DMS 273 (cell line): ENCODE data around the gene NACC1.

Experiments used
- DNase-seq: peaks from one replicate; lab custom pipeline; 2025; ENCODE audit not compliant: unreplicated experiment; lab: John Stamatoyannopoulos, UW

The NACC1 gene

DNA sequence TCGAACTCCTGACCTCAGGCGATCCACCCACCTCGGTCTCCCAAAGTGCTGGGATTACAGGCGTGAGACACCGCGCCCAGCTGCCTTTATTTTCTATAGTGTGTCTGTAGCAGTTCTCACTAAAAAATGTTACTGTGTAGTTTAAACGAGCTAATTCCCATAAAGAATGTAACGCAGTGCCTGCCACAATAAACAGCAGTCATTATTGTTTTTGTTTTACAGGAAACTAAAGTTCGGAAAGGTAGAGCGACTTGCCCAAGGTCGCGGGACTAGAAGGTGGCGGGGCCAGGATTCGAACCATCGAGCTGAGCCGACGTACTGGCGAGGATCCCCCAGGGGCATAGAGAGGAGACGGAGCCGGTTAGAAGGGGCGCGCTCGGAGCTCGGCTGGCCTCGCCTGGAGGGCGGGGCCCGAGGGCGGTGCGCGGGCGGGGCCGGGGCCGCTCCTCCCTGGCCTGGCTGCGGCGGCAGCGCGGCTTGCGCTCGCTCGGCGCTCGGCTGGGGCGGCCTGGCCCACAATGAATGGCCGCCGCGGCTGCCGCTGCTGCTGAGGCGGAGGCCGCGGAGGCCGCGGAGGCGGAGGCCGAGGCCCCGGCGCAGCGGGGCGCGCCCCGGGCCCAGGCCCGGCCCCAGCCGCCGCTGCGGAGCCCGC lies at the start of gene NACC1:
Gene NACC1, plus strand, starts transcription at position 493 of the 652 bp plus-strand sequence. CDS start 16,944 bp downstream, outside the sequence.
- peak; percentile 97 for DNase-seq

DNA sequence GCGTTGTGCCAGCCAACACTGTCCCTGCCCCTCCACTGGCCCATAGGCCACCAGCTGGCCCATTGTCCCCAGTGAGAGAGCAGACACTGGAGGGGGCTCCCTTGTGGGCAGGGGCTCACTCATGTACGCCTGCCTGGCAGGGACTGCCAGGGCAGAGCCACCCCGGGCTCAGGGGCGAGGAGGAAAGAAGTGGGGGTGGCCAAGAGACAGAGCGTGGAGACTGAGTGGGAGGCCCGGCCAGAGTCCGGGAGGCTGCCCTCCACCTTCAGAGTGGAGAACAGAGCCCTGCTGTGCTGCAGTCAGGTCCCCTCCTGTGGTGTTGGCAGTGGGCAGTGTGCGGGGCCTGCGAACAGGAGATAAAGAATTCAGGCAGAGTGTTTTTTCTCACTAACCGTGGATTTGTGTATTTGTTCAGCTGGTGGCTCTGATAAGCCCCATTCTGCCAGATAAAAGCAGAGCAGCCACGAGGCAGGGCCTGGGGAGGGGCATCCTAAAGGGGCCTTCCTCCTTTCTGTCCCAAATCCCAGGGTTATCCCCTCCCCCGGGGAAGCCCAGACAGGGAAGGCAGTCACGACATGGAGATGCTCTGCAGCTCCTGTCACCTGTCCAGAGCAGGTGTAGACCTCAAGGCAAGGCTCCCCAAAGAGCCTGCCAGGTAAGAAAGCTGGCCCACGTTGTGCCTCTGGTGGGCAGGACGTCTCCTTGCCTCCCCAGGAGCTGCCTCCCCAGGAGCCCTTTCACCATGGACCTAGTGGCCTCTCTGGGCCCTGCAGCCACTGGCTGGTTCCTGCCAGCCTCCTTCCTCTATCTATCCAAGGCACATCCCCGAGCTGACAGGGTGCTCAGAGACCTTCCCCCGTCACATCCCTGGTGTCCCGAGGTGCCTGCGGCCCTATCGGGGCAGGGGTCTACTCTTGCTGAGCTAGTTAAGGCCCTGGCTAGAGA lies 48.4 kb upstream of the NACC1 start:
- DNase-seq = no peak

DNA sequence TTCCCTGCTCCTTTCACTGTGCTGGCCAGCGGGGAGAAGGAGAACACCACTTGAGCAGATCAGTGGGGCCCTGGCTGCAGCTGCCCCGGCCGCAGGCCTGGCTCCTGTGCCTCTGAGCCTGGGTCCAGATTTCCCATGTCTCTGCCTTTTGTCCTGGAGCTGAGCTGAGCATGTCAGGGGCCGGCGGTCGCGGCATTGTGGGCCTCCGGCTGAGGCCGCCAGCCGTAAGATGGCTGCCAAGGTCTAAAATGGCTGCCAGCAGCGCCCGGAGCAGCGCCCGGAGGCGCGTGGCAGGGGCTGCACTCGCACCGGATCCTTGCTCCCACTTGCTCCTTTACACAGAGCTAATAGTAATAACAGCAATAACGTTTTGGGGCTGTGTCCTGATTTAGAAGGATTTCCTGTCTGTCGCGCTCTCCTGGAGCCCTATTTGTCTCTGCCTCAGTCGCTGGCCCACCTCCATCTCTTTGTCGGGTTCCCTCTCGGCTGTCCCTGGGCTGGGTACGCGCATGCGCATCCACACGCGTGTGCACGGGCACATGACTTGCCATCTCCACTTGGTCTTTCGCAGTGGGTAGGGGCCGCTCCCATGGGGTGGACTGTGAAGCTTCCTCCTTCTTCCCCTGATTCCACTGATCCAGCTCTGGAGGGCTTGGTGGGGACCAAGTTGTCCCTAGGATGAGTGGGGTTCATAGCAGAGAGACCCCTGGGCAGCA lies 47.5 kb upstream of the NACC1 start:
- no peak for DNase-seq

DNA sequence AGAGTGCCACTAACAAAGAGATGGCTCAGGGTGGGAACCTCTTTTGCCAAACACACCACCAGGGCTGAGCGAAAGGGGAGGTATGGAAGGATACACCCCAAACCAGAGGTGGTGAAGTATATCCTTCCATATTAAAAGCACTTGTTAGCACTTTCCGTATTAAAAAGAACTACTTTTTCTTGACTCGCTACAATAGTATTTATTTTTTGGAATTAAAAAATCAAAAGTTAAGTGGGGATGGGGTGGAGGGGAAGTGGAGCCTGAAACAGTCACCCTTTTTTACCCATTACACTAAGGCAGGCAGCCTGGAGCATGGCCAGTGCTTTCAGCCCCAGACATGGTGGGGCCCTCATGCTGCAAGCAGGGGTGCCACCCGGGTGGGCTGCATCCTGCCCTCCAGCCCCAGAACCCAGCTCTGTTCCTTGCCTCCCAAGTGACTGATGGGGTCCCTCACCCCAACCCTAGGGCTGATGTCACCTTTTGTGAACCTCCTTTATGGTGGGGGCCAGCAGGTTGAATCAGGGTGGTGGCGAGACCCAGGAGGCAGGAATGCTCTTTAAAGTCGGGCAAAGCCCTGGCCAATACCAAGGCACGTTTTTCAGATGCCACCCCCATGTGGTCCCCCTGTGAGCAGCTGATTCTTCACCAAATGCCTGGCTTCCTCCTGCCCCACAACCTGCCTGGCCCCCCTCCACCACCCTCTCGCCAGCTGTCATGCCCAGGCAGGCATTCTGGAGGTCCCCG lies 46.4 kb upstream of the NACC1 start:
- DNase-seq = peak; percentile 40

DNA sequence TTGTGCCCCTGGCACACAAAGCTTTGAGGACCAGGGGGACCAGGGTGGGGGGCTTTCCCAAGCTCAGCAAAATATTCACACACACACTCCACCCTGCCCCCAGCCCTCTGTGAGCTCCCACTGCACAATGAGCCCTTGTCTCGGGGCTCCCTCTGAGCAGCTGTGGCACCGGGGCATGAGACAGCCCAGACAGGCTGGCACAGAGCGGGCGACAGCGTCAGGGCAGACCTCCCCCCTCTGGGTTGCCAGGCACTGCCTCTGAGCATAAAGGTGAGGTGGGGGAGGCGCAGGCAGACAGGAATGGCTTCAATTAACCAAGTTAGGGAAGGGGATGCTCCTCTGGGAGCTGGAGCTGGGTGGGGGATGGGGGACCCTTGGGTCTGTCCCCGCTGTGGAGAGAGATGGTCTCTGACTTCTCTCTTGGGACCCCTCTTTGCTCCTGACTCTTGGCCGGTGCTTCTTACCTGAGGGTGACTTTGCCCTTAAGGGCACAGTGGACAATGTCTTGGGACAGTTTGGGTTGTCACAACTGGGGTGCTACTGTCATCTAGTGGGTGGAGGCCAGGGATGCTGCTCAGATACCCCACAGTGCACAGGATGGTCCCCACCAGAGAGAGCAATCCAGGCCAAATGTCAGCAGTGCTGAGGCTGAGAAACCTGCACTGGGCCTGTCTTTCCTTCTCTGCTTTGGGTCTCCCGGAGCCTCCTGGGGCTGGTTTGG lies 45.7 kb upstream of the NACC1 start:
- DNase-seq = no peak

DNA sequence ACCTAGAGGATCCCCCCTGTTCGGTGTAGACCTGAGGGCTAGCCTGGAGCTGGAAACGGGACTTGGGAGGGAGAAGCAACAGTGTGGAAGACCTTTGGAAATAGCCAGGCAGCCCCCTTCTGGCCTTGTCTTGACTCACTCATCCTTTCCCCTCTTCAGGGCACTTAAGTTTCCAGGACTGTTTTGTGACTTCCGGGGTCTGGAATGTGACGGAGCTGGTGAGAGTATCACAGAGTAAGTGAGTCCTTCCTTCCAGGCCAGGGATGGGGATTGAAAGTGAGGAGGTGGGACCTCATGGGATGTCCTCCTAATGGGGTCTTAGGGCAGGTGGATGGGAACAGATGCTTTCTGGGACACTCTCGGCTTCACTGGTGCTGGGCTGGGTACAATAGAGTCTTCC lies 44.8 kb upstream of the NACC1 start:
- no peak for DNase-seq

DNA sequence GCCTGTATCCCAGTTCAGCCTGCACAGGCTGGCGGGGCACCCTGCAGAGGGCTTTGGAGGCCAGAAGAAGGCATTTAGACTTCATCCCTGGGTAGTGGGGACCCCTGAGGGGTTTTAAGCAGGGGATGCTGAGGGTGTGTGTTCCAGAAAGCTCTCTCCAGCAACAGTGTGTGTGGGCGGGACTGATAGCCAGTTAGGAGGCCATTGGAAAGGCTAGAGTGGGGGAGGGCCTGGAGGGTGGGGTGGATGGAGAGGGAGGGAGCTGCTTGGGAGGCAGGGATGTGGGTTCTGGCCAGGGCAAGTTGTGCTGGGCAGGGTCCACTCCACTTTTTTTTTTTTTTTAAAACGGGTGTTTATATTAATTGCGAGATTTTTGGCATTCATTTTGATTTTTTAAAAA lies 43.7 kb upstream of the NACC1 start:
- DNase-seq = no peak

DNA sequence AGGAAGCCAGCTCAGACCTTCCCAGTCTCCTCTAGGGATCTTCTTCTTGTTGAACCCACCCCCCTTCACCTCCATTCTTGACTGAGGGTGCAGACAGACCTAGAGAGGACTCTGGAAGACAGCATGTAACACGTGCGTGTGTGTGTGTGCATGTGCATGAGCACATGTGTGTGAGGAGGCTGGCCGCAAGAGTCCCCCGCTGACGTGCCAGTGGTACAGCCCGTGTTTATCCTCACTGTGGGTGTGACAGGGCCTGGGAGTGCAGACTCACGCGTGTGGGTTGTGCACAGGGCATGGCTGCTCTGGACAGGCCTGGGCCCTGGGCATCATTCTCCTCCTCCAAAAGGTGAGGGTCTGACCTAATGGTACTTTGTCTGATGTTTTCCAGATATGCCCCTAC lies 41.7 kb upstream of the NACC1 start:
- DNase-seq = no peak

DNA sequence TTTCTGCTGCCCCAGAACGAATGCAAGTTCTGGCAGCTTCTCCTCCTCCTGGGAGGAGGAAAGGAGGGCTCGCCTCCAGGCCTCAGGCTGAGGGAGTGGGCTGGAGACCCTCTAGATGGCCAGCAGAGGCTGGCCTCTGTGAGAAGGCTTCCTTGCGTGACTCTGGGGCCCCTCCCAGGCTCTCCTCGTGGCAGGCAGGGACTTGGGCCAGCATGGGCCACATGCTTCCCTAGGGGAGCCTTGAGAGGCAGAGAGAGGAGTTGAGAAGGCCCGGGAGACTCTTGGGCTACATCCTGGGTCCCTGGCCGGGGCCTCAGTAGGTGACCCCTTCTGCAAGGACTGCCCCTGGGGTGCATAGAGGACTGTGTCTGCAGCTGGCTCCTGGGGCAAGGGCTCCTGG lies 41.3 kb upstream of the NACC1 start:
- no peak for DNase-seq

DNA sequence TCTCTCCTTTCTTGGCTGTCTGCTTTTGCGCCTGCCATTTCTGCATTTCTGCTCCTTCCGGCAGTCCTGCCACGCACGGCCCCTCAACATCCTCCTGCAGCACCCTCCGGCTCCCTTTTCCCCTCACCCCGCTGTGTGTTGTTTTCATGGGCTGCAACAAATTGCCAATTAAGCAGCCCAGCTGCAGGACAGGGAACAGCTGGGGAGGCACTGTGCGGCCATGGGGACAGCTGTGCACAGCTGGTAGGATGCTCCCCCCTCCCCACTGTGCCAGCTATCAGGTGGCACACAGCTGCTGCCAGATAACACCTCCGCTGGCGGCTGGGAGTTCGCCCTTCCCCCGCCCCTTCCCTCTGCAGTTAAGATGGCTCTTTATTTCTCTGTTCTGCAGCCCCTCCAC lies 40.8 kb upstream of the NACC1 start:
- peak; percentile 79 for DNase-seq

DNA sequence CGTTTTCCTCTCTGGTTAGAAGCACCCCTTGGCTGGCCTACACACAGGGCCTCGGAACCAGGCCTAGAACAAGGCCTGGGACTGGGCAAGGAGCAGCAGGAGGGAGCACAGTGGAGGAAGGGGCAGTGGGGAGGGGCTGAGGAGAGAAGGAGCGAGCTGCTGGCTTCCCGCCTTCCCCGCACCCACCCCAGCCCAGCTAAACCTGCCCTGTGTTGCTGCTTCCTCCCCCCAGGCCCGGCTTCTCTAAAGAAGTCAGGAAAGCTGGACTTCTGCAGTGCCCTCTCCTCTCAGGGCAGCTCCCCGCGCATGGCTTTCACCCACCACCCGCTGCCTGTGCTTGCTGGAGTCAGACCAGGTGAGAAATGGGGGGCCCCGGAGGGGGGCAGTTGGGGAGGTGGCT lies 39.7 kb upstream of the NACC1 start:
- DNase-seq = no peak

DNA sequence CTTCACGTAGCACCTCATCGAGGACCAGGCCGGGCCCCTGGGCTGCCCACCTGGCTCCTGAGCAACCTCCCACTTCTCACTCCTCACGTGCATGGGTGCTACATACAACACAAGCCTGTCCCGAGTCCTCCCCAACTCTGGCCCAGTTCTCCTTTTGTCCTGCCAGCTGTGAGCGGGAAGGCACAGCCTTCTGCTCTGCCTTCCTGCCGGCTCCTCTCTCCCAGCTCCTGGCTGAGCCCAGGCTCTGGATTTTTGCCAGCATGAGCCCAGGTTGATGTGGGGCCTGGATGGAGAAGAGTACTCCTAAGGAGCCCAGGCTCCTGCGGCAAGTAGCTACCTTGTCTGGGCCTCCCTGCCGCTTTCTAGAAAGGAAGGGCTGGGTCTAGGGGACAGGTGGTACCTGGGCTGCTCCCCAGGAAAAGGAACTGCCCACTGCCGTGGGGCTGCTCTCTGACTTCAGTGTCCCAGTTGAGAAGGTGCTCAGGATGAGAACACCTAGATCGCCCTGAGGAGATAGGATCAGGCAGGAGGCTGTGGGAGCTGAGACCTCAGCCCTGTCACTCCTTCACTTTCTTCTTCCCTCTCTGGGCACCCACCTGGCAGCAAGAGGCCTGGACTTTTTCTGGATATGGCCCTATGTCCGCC lies 39.0 kb upstream of the NACC1 start:
- peak; percentile 93 for DNase-seq

DNA sequence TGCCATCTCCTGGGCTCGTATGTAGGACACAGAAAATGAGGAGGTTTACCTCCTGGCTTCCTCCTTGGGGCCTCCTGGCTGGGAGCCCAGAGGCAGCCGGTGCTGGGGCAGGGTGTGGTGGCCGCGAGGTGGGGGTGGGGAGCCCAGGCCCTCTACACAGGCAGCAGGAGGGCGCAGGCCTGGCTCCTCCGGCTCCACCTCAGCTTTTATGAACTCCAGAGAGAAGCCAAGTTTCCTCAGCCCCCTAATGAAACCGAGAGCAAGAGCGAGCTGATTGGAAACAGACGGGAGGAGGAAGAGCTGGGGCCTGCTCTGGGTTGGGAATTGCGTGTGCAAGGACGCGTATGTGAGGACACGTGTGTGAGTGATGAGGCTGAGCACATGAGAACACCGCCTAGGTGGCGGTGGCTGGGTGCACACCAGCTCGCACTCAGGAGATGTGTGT lies 38.5 kb upstream of the NACC1 start:
- peak; percentile 81 for DNase-seq

DNA sequence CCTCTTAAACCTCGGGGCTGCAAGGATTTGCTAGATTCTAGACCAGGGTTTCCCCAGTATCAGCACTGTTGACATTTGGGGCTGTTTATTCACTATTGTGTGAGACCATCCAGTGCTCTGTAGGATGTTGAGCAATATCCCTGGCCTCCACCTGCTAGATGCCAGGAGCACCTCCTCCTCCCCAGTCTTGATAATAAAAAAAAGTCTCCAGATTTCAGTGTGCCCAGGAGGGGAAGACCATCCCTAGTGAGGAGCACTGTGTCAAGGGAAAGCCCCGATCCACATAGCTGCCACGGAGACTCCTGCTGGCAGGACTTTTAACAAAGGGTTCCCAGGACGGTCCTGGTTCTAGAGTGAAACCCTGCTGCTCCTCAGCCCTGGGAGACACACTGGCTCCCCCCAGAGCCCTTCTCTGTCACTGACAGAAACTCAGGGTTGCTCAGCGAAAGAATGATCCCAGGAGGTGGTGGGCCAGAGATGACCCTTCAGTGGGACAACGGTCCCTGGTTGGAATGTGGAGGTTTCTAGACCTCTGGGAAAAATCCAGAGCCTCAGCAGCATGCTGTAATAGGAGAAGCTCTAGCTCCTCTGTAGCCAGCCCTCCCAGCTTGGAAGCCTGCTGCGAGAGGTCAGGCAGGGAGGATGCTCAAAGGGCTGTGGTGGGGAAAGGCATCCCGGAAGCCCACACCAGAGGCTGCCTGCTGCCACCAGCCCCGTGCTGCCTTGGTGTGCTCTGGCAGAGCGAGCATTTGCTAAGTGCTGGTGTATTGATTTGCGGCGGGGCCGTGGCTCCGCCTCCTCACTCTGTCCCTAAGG lies 35.7 kb upstream of the NACC1 start:
- peak; percentile 64 for DNase-seq

DNA sequence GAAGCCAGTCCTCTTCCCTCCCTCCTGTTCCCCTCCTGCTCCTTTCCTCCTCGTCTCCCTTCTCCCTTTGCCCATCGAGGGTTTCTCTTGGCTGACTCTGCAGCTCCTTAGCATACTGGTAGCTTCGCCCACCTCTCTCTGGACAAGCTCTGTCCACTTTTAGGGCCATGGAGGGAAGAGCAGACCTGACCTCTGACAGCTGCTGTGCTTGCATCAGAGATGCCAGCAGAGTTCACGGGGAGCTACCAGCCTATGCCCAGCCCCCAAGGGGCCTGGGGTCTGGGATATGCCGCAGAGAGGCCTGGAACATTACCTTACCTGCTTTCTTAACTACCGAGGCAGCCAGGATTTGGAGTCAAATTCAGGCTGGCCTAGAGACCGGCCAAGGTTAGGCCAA lies 35.1 kb upstream of the NACC1 start:
- no peak for DNase-seq

DNA sequence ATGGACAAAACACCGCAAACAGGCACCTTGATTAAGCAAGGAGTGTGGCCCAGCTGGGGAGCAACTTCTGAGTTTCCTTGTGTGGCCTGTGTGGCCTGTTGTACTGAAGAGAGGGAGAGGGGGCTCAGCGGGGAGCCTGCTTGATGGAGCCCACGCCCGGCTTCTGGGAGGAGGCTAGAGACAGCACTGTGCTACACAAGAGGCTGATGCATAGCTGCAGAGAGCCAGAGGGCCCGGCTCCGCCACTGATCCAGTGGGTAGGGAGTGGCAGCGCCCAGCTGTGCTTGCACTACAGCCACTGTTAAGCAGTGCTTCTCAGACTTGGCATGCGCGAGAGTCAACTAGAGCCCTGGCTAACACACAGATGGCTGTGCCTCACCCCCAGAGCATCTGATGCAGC lies 34.4 kb upstream of the NACC1 start:
- no peak for DNase-seq

DNA sequence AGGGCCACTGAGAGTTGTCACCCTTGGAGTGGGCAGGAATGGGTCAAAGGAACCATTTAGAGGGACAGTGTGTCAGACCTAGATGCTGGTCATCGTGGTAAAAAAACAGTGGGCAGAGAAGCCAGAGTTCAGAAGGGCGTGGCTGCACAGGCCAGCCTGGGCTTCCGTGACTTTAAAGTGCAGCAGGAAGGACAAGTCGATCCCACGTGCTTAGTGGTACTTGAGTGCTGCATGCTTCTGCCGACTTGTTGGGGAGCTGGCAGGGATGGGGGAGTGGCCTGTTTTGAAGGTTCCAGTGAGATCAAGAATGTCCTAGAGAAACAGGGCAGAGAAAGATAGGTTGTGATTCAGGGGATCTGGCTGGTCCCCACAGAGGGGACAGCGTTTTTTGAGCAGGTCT lies 32.4 kb upstream of the NACC1 start:
- no peak for DNase-seq

DNA sequence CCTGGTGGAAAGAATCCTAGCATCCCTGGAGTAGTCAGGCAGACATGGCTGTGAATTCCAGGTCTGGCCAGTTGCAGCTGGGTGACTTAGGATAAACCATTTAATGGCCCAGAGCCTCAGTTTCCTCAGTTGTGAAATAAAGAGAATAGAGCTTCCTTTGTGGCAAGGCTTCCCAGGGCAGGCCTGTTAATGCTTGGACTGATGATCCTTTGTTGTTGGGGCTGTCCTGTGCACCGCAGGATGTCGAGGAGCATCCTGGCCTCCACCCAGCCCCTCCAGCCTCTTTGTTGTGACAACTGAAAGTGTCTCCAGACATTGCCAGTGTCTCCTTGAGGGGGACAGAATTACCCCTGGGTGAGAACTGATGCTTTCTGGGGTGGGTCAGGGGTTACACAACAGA lies 31.7 kb upstream of the NACC1 start:
- no peak for DNase-seq

DNA sequence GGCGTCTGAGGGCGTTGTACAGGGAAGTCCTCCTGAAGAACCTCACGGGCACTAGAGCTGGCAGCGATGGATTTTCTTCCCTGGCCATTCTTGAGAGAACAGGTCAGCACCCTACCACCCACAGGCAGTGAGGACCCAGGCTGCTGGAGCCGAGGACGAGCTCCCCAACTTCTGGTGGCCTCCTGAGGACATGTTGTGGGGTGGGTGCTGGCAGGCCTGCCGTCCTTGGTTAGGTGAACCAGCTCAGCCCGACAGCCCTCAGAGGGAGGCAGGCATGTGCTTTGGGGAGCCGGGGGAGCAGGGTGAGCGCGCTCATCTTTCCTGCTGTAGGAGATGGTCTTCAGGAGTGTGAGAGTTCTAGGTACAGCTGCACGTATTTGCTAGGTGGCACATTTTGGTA lies 30.8 kb upstream of the NACC1 start:
- DNase-seq = no peak
